ENCODE measurements around the gene ZNF330. TPM values are rescaled to one million over a fixed set of nuclear protein-coding genes. Genes with fewer than 3 reads are reported as not detected.

ZNF330 gene
- total and polyA plus RNA-seq, 2 experiments from 2014 or later: 32.3 to 38.9 TPM

- TF ChIP-seq STAT1 (IDR thresholded peaks at IDR 0.05; ENCODE audit: unreplicated experiment): no peak
- no peak for TF ChIP-seq ETS1 (IDR thresholded peaks at IDR 0.05)
- no peak for TF ChIP-seq EZH2 (IDR thresholded peaks at IDR 0.05; ENCODE audit: low read depth, unreplicated experiment)
Measured at GRCh38 chr4:141192564-141192963, 28.1 kb upstream of the ZNF330 start (continued).

GRCh38 chr4:141193516-141194034 lies 27.1 kb upstream of the ZNF330 start:
- Histone ChIP-seq H3K79me2 (replicated peaks; ENCODE audit: insufficient read depth) (no peaks in the 10 kb centered on the region), H3F3A (replicated peaks; ENCODE audit: low read depth) (no peaks in the 10 kb centered on the region), H3K4me2 (no peak overlapping the region), H3K27me3 (ENCODE audit: insufficient read depth) (no peaks in the 10 kb centered on the region), H3K9me2 (ENCODE audit: insufficient read depth) (no peaks in the 10 kb centered on the region), H3K27ac (ENCODE audit: low read depth) (no peak overlapping the region), H3K36me3 (ENCODE audit: insufficient read depth) (no peaks in the 10 kb centered on the region), H2AFZ (no peak overlapping the region), H3K4me1 (ENCODE audit: insufficient read depth) (no peaks in the 10 kb centered on the region), H3K4me3 (no peak overlapping the region), H4K20me1 (replicated peaks; ENCODE audit: insufficient read depth) (no peaks in the 10 kb centered on the region)
- Mint-ChIP-seq H3K4me3 (no peak overlapping the region), H3K27ac (no peak overlapping the region), H3K36me3 (ENCODE audit: low read depth) (no peaks in the 10 kb centered on the region), H3K4me1 (no peaks in the 10 kb centered on the region), H3K27me3 (ENCODE audit: insufficient read depth, low read depth, poor library complexity) (no peaks in the 10 kb centered on the region), H3K9me3 (peaks cover 5% of the 10 kb centered on the region; the same call in 1 of the 3 replicates)
- no peak for TF ChIP-seq EZH2phosphoT487 (IDR thresholded peaks at IDR 0.05; ENCODE audit: unreplicated experiment)
- DNase-seq (ENCODE audit: low spot score) (no peak), ATAC-seq (no peak)

GRCh38 chr4:141195095-141195707 lies 25.5 kb upstream of the ZNF330 start:
- H4K20me1 ChIP-seq (replicated peaks; ENCODE audit: insufficient read depth): no peaks in the 10 kb centered on the region
- H3K4me1 Mint-ChIP-seq: no peaks in the 10 kb centered on the region
- no peak overlapping the region for H3K27ac ChIP-seq (ENCODE audit: low read depth)
- no peaks in the 10 kb centered on the region for H3K27me3 ChIP-seq (ENCODE audit: insufficient read depth)
- no peaks in the 10 kb centered on the region for H3K4me1 ChIP-seq (ENCODE audit: insufficient read depth)
- no peak overlapping the region for H3K4me2 ChIP-seq
- ATAC-seq (no peak), DNase-seq (ENCODE audit: low spot score) (no peak)
- no peak overlapping the region for H3K27ac Mint-ChIP-seq
- no peak overlapping the region for H3K4me3 Mint-ChIP-seq
- H3K36me3 Mint-ChIP-seq (ENCODE audit: low read depth): no peaks in the 10 kb centered on the region
- no peaks in the 10 kb centered on the region for H3K27me3 Mint-ChIP-seq (ENCODE audit: insufficient read depth, low read depth, poor library complexity)
- H3K36me3 ChIP-seq (ENCODE audit: insufficient read depth): no peaks in the 10 kb centered on the region
- no peaks in the 10 kb centered on the region for H3K79me2 ChIP-seq (replicated peaks; ENCODE audit: insufficient read depth)
- 0 out of 3 replicates have a peak, but pooled peaks cover 5% of the 10 kb centered on the region for H3K9me3 Mint-ChIP-seq
- no peak overlapping the region for H3K4me3 ChIP-seq
- no peak overlapping the region for H2AFZ ChIP-seq
- H3K9me2 ChIP-seq (ENCODE audit: insufficient read depth): no peaks in the 10 kb centered on the region
- no peaks in the 10 kb centered on the region for H3F3A ChIP-seq (replicated peaks; ENCODE audit: low read depth)
- TF ChIP-seq ZNF462 (CRISPR knock-in tag; IDR thresholded peaks at IDR 0.05): no peak
- no peak for TF ChIP-seq CTCF (conservative IDR thresholded peaks at IDR 0.05; ENCODE audit: low read depth in 2 of 2)
- TF ChIP-seq EZH2 (IDR thresholded peaks at IDR 0.05; ENCODE audit: low read depth, unreplicated experiment): no peak
- TF ChIP-seq NANOG (IDR thresholded peaks at IDR 0.05; ENCODE audit: borderline replicate concordance): no peak
- TF ChIP-seq POLR2AphosphoS5 (IDR thresholded peaks at IDR 0.05; ENCODE audit: low read depth): no peak
- no peak for TF ChIP-seq ZNF331 (CRISPR knock-in tag; IDR thresholded peaks at IDR 0.05; ENCODE audit: low read depth)
